GM19035 (cell line): ENCODE measurements around the gene EPHB1.
A peak's percentile ranks its signal among the peaks of the same experiment; 100 is the strongest.
"Not testable (repeated sequence)": the region's sequence is repeated elsewhere in the genome, so short reads cannot be mapped to it uniquely, and the experiment has no call there.

Experiments used
- ATAC-seq: cut with Tn5 transposase; IDR thresholded peaks from one replicate; pipeline ENCODE4 v1.9.1; 2021; ENCODE audit not compliant: unreplicated experiment

EPHB1 gene

DNA sequence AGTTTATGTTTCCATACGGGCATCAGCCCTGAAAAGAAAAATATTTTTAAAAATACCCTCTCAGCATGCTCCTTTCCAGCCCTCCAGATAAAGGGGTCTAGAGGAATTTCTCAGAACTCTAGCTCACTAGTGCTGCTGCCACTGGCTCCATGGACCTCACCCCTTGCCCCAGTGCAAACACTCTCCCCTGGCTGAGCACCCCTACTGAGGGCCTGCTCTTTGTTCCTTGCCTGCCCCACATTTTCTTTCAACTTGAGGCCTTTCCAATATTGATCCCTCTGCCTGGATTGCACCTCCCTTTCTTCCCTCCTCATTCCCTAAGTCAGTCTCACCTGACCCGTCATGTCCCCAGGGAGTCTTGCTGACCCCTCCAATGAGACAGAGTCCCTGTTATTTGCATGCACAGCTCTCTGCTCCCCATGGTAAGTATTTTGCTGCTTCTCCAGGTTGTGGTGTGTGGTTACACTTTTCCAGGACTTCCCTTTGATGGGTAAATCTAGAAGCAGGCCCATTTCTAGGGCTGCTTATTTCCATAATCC, 196.5 kb downstream of the EPHB1 start:
- no peak for ATAC-seq

DNA sequence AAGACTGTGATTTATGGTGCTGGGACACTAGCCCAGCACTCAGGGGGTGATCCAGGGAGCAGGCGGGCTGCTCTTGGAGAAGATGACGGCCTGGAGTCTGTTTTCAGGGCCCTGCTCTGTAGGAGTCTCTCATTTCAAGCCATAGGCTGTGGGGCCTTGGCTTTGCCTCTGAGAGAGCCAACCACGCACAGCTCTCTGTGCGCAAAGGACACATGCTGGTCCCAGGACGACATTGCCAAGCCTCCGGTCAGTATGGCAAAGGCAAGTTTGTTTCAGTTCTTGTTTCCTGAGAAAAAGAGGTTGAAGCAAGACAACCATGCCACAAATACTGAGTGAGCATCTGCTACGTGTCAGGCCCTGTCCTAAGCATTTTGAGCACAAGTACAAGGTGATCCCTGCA, 197.1 kb downstream of the EPHB1 start:
- ATAC-seq, result no peak

DNA sequence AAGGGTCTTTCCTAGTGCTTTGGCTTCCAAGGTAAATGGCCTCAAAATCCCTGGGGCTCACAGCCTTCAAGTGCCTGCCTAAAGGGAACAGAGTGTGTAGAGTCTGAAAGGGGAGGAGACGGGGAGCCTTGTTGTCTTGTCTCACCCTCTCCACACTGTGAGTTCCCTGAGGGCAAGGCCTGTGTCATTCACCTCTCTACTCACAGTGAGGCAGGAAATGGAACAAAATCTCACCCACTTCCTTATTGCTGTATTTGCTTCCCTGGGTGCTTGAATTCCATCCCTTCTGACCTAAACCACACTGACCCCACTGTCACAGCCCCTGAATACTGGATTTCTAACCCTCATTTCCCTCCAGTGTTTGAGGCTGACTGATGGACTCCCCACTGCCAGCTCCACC, 197.5 kb downstream of the EPHB1 start:
- no peak for ATAC-seq

DNA sequence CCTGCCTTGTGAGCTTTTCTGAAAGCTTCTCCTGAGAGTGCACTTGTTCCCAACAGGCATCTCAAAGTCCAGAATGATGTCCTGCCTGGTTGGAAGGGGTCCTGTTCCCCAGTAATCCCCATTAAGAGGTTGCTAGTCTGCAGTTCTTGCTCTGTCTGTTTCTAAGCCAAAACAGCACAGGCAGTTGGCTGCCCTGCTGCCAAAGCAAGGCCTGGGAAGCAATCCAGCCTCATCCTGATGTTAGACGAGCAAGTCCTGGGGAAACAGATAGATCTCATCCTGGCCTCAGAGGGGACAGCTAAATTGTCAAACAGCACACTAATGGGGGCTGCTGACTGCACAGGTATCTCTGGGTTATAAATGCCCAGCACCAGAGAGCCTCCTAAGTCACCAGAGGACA, 198.0 kb downstream of the EPHB1 start:
- ATAC-seq, result no peak

DNA sequence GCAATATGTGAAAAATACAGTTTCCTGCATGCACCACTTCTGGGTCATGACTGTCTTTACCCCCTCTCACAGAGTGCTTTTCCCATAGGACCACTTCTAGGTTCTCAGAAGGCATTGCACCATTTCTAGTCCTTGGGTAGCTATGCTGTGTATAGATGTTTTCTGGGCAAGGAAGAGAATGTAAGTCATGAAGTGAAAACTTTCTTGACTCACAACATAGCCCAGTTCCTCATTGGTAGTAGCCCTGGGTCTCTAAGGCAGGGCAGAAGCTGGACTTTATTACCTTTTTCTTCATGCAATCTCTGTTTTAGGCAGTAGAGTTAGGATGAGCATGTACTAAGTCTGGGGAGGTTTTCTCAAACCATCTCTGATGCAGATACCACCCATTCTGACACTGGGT, 203.1 kb downstream of the EPHB1 start:
- no peak for ATAC-seq

DNA sequence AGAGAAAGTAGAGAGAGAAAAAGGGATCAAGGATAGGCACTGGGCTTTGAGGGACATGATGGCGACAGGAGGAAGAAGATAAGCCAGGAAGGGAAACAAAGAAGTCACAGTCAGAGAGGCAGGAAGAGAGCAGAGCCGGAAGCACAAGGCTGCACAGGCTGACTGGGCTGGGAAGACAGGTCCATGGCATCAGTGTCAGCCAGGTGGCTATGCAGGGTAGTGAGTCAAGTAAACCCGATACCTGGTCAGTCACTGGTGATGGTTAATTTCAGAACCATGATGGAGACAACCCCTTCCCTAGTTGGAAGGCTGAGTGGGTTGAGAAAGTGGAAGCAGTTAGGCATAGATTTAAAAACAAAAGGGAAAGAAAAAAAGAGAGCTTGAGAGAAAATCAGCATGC, 203.8 kb downstream of the EPHB1 start:
- no peak for ATAC-seq

DNA sequence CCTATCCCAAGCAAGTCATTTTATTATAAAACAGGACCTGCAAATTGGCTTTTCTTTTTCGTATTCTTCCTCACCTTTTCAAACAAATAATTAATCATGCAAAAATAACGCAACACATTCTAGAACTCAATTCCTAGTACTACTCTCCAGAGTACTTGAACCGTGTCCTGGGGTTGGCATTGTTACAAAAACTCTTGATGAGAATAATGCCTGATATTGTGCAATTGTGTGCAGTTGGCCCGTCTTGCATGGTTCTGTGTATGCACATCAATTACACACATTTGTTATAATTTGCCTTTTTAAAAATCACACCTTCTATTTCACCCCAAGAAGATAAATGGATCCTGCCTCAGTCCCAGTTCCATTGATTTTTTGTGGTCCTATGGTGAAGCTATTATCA, 205.4 kb downstream of the EPHB1 start:
- no peak for ATAC-seq

DNA sequence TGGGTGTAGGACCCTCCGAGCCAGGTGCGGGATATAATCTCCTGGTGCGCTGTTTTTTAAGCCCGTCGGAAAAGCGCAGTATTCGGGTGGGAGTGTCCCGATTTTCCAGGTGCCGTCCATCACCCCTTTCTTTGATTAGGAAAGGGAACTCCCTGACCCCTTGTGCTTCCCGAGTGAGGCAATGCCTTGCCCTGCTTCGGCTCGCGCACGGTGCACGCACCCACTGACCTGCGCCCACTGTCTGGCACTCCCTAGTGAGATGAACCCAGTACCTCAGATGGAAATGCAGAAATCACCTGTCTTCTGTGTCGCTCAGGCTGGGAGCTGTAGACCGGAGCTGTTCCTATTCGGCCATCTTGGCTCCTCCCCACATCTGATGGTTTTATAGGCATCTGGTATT, 210.6 kb downstream of the EPHB1 start:
- not testable (repeated sequence) for ATAC-seq

DNA sequence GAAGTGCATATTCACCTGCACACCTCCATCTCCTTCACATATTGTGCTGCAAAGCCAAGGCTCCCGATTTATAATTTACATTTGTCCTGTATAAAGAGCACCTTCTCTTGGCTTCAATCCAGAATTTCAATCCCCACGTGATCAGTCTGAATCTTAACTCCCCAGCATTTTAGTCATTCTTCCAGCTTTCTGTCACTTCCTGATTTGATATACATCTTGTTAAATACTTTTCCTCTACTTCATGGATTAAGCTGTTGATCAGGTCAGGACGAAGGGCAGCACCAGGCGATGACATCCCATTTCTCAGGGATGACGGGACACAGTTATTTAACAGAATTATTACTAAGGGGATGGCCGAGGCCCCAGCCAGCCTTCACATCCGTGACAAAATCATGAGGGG, 212.5 kb downstream of the EPHB1 start:
- no peak for ATAC-seq

DNA sequence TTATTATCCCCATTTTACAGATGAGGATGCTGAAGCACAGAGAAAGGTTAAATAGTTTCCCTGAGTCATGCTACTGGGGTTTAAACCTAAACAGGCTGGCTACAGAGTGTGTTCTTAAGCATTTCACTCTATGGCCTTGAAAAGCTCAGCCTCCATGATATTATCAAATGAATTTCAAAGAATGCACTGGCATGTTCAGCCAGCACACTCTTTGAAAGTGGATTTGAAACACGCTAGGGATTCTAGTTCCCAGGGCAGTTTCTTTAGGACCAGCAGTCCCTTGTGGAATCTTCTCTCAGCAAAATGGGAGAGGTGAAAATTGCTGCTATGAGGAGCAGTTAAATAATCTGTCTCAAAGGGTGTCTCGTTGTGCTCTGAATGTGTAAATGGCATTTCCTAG, 213.3 kb downstream of the EPHB1 start:
- no peak for ATAC-seq

DNA sequence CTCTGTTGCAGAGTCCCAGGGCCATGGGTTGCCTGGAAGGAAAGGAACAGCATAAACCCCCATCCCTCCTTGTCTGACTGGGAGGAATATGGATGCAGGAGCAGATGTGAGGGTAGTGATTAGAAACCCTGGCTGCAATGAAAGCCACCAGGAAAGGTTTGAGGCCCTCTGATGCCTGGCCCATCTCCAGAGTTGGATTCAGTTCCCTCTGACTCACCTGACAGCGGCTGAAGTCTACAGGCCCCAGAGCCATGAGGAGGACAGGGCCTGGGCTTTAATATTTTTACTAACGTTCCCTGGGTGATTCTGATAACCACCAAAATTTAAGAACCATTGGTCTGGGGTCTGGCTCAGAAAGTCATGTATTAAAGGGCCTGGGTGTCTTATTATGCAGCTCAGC, 214.0 kb downstream of the EPHB1 start:
- ATAC-seq, result no peak

DNA sequence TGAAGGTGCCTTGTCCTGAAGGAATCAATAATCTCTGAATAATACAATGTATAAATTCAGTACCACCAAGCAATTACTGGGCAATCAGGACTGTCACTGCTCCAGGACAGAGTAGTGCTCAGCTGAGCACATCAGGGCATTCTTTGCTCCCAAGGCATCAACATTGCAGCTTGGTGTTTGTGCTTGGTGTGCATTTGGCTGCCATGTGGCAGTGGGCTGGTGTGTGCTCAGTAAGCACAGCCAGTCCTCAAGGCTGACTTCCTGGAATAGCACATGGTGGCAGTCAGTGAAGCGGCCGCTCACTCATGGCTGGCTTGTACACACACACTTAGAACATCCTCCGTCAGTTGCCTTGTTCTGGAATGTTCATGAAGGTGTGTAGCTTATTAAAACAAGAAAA, 217.0 kb downstream of the EPHB1 start:
- ATAC-seq, result no peak

DNA sequence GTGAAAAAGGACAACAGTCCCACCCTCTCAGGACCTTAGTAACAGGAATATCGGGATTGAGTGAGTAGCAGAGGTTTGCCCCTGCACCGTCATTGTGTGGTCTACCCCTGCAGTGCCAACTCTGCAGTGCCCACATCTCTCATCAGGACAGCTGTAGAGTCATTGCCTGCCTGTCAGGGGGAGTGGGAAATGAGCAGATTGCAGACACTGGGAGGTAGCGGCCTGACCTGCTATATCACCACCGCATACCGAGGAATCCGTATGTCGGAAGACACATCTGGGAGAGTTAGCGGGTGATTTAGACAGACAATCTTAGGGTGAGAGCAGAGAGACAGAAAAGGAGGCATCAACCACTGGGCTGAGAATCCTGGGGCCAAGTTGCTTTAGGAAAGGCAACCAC, 218.1 kb downstream of the EPHB1 start:
- no peak for ATAC-seq

DNA sequence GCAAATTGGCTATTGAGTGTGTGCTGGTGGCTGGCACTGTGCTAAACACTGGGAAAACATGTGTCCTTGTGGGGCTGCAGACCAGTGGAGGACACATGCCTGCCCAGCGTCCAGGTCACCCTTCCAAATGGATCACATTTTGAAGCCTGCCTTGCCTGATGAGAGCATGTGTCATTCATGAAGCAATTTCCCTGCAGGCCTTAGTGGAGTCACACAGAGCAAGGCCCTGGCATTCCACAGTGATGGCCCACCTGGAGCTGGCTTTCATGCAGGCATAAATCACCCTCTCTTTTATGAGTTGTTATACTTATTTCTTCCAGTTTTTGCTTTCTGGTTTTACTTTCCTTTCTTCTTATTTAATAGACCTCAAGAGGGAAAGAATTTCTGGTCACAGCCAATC, 219.5 kb downstream of the EPHB1 start:
- no peak for ATAC-seq

DNA sequence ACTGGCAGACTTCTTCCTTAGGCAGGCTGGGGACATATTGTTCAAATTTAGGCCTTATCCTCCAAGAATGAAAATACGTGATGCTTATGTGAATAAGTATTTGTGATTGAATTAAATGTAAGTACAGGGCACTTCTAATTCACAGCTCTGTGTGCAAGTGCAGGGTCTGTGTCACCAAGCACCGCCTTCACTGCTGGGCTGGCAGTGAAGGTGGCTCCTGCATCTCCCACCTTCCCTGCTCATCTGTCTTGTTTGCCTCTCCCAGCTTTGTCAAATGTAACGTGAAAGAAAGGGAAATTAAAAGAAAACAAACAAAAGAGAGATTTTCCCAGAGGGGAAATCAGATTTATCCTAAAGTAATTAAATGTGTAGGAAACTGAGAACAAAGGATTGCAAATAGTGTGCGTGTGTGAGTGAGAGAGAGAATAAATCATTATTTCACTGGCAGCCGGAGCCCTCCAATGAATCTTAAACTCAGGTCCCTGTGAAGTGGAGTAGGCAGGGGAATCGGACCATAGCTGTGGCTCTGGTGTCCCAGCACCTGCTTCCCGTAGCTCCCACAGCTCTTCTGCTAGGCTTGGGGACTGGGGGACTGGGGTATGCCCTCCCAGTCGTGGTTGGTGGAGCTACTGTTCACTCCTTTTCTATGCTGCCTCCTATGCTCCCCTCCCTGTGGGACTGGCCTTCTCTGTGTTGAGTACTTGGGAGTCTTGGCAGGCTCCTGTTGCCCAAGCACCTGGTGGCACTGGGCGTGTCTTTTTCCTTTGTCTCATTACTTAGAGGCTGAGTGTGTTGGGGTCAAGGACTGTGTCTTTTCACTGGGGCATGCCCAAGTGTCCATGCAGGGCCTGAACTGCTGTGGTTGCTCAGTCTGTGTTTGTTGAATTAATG, 222.2 kb downstream of the EPHB1 start:
- ATAC-seq, result no peak

DNA sequence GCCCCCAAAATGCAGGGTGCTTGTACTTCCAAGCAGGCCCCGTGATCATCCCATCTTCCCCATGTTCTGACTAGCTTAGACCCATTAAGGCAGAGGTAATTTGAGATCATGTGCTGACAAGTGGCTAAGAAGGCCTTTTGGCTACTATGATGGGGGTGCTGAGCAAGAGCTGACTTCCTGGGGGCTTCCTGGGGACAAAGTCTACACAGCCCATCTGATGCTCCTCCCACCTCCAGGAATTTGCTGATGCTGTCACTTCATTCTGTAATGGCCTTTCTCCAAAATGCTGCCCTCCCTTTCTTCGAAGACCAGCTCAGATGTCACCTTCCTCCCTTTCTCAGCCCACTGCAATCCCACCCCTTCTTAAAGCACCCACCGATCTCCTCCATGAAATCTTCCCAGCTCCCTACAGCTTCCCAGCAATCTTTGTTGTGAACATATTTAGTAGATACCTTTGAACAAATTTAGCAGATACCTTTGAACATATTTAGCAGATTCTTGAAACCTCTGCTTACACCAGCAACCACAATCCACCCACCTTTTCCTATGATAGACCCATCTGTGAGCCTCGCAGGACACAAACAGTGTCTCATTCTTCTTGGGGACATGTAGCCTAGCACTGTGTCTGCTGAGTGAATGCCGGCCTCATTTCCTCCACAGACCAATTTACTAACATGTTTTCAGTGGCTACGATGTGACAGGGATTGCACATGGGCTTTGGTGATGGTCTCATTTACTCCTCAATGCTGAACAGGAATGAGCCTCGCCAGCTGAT, 223.3 kb downstream of the EPHB1 start:
- ATAC-seq, result peak; percentile 52

DNA sequence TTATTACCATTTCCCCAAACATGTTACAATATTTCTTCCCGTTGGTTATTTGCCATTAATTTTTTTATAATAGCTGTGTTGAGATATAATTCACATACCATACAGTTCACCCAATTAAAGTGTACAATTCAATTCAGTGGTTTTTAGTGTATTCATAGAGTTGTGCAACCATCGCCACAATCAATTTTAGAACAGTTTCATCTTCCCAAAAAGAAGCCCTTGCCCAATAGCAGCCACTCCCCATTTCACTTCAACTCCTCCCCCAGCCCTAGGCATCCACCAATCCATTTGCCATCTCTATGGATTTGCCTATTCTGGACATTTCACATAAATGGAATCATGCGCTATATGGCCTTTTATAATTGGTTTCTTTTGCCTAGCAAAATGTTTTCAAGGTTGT, 225.1 kb downstream of the EPHB1 start:
- ATAC-seq, result no peak

DNA sequence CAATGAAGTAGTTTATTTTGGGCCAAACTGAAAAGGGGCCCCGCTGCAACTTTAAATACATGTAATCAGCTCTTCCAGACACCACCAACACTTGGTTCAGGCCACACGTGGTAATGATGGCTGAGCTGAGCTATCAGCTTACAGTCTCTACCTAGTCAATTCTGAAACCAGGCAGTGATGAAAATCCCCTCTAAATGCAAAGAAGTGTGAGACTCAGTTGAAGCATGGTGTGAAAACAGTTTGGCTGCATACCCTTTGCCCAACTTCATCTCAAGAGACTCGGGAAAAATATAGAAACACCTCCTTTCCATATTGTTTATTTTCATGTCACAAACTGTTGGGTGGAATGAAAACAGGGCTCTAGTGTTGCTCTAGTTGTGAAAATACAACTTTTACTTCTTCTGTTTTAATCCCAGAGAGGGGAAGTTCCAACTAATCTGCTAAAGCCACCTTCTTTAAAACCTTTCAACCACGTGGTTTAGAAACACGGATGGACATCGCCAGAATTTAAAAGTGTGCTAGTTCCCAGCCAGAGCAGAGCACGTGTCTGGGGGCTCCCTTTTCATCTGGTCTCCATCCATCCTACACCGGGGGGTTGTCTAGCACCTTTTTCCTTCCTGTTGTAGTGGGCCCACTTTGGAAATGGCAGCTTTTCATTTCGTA, 229.1 kb downstream of the EPHB1 start:
- no peak for ATAC-seq

DNA sequence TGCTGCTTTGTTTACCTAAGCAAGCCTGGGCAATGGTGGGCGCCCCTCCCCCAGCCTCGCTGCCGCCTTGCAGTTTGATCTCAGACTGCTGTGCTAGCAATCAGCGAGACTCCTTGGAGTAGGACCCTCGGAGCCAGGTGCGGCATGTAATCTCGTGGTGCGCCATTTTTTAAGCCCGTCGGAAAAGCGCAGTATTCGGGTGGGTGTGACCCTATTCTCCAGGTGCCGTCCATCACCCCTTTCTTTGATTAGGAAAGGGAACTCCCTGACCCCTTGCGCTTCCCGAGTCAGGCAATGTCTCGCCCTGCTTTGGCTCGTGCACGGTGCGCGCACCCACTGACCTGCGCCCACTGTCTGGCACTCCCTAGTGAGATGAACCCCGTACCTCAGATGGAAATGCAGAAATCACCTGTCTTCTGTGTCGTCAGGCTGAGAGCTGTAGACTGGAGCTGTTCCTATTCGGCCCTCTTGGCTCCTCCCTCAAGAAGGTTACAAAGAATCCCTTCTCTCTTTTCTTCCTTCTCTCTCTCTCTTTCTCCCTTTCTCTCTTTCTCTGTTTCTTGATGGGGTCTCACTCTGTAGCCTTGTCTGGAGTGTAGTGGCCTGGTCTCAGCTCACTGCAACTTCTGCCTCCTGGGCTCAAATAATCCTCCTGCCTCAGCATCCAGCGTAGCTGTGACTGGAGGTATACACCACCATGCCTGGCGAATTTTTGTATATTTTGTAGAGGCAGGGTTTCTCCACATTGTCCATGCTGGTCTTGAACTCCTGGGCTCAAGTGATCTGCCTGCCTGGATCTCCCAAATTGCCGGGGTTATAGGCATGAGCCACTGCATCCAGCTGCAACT, 235.9 kb downstream of the EPHB1 start:
- ATAC-seq, result not testable (repeated sequence)

DNA sequence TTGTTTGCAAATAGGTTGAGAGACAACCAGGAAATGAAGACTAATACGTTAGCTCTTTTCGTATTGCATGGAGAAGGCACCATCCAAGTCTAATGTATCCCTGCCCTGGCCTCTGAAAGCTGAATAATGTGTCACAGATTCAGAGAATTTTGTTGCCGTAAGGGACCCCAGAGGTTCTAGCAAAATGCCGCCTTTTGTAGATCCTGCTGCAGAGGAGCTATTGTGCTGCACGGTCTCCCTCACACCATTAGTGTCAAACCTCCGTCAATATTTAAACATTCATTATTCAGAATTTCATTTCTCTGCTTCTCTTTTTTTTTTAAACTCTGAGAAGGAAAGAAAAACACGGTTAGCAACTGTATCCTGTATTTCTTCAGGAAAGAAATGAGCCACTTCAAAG, 238.7 kb downstream of the EPHB1 start:
- no peak for ATAC-seq
